ENCODE measurements around the gene IGF1.

IGF1 gene

DNA sequence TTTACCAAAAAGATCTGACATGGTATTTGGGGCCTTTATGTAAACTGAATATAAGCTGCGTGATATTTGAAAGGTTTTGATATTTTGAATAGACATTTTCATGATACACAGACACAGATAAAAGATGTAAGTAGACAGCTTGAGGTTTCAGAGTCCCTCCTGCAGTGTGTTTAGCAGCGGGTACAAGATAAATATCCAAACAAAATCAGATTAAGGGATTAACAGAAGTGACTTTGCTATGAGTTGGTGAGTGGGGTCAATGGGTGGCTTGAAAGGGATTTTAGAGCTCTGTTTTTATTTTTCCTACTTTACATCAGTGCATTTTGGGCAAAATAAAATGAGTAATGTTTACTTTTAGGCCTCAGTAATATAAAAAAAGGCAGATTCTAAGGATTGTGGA lies 84.1 kb downstream of the IGF1 start:
- no peak for DNase-seq (ENCODE audit: low read depth)
- H3K4me3 ChIP-seq (ENCODE audit: low read depth, low read length), result no peak overlapping the region
- no peak for TF ChIP-seq CTCF (IDR thresholded peaks at IDR 0.05; ENCODE audit: low read depth, low read length, missing control alignments)

GRCh38 chr12:102394200-102394599 lies 86.2 kb downstream of the IGF1 start:
- no peak for TF ChIP-seq CTCF (IDR thresholded peaks at IDR 0.05; ENCODE audit: low read depth, low read length, missing control alignments)
- no peak for DNase-seq (ENCODE audit: low read depth)
- H3K4me3 ChIP-seq (ENCODE audit: low read depth, low read length), result no peak overlapping the region

- no peak for DNase-seq (ENCODE audit: low read depth)
- H3K4me3 ChIP-seq (ENCODE audit: low read depth, low read length), result no peak overlapping the region
- TF ChIP-seq CTCF (IDR thresholded peaks at IDR 0.05; ENCODE audit: low read depth, low read length, missing control alignments), result no peak
These were observed 90.3 kb downstream of the IGF1 start for GRCh38 chr12:102390068-102390467.

DNA sequence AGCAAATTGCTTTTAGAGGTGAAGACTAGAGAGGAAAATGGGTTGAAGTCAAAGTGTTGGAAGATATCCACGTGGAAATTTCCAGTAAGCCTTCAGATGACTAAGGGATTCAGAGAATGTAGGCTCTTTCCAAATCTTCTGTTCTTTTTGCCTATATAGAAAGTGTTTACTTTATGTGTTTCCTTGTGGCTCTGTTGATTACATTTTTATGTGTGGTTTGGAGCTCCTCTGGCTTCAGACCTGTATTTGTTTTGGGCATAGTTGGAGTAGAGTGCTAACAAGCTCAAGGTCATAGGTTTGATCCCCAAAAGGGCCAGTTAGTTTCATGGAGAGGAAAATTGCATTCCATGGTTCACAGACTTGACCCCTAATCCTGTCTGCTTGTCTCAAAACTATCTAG lies 91.9 kb downstream of the IGF1 start:
- no peak overlapping the region for H3K4me3 ChIP-seq (ENCODE audit: low read depth, low read length)
- no peak for DNase-seq (ENCODE audit: low read depth)
- TF ChIP-seq CTCF (IDR thresholded peaks at IDR 0.05; ENCODE audit: low read depth, low read length, missing control alignments), result no peak

GRCh38 chr12:102385343-102385742 lies 95.0 kb downstream of the IGF1 start:
- no peak overlapping the region for H3K4me3 ChIP-seq (ENCODE audit: low read depth, low read length)
- no peak for DNase-seq (ENCODE audit: low read depth)
- no peak for TF ChIP-seq CTCF (IDR thresholded peaks at IDR 0.05; ENCODE audit: low read depth, low read length, missing control alignments)

- no peak overlapping the region for H3K4me3 ChIP-seq (ENCODE audit: low read depth, low read length)
- DNase-seq (ENCODE audit: low read depth), result no peak
- TF ChIP-seq CTCF (IDR thresholded peaks at IDR 0.05; ENCODE audit: low read depth, low read length, missing control alignments), result no peak
These were observed 100.8 kb downstream of the IGF1 start for GRCh38 chr12:102379346-102380162.

DNA sequence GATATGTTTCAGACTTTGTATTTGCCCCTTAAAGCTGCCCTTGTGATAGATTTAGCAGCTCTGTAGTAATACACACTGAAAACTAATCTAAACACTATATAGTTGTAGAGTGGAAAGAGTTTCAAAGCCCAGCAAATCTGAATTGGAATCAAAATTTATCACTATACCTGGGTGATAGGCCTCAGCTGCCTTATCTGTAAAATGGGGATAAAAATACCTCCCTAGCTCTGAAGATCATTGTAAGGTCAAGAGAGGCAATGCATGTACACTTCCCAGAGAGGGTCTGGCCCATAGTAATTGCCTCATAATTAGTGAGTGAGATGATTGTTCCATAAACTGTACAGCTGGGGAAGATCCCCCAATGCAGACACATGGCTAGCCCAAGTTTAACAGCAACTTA lies 103.6 kb downstream of the IGF1 start:
- no peak for TF ChIP-seq CTCF (IDR thresholded peaks at IDR 0.05; ENCODE audit: low read depth, low read length, missing control alignments)
- DNase-seq (ENCODE audit: low read depth), result no peak
- no peak overlapping the region for H3K4me3 ChIP-seq (ENCODE audit: low read depth, low read length)
